GM18868 (cell line): ENCODE measurements around the gene CYP2B6.
"Not testable (repeated sequence)": the region's sequence is repeated elsewhere in the genome, so short reads cannot be mapped to it uniquely, and the experiment has no call there.

Source experiments
- ATAC-seq: cut with Tn5 transposase; IDR thresholded peaks from one replicate; pipeline ENCODE4 v1.9.1; 2021; ENCODE audit warnings: mild to moderate bottlenecking, moderate library complexity; ENCODE audit not compliant: unreplicated experiment

The CYP2B6 gene

GRCh38 chr19:40979759-40980158 is 11.3 kb upstream of the CYP2B6 start:
- ATAC-seq, result not testable (repeated sequence)

GRCh38 chr19:40980743-40981442 is 10.2 kb upstream of the CYP2B6 start:
- ATAC-seq, result not testable (repeated sequence)

DNA sequence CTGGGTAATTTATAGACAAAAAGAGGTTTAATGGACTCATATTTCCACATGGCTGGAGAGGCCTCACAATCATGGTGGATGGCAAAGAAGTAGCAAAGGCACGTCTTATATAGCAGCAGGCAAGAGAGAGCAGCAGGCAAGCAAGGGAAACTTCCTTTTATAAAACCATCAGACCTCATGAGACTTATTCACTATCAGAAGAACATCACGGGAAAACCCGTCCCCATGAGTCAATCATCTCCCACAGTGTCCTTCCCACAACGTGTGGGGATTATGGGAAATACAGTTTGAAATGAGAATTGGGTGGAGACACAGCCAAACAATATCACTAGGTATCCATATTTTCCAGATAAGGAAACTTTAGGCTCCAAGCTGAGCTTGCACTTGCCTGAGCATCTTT is 9.5 kb upstream of the CYP2B6 start:
- ATAC-seq, result no peak

GRCh38 chr19:40982594-40983101 is 8.4 kb upstream of the CYP2B6 start:
- ATAC-seq, result no peak

GRCh38 chr19:40989453-40989852 is 1.6 kb upstream of the CYP2B6 start:
- ATAC-seq, result no peak

GRCh38 chr19:40995355-40995754 is 4.3 kb downstream of the CYP2B6 start:
- ATAC-seq, result no peak

GRCh38 chr19:40999018-40999417 is 7.9 kb downstream of the CYP2B6 start:
- ATAC-seq, result not testable (repeated sequence)

- no peak for ATAC-seq
Observed at GRCh38 chr19:41000310-41000737, 9.2 kb downstream of the CYP2B6 start.

- no peak for ATAC-seq
Observed at GRCh38 chr19:41001243-41001971, 10.3 kb downstream of the CYP2B6 start.

- not testable (repeated sequence) for ATAC-seq
Observed at GRCh38 chr19:41003656-41004055, 12.6 kb downstream of the CYP2B6 start.

DNA sequence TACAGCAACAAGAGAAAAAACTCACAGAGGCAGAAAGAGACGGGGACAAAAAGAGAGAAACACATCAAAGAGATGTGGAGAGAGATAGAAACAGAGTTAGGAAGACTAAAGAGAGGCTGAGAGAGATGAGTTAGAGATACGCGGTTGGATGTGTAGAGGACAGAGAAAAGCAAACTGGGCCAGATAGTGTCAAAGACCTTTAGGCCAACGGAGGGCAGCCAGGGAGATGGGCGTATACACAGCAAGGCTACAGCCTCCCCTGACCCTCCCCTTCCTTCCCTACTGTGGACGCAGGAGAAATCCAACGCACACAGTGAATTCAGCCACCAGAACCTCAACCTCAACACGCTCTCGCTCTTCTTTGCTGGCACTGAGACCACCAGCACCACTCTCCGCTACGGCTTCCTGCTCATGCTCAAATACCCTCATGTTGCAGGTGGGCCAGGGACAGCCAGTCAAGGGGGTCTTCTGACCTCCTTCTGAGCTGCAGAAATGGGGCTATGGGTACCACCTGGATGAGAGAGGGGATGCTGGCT is 18.7 kb downstream of the CYP2B6 start:
- no peak for ATAC-seq

- ATAC-seq, result no peak
Observed at GRCh38 chr19:41013359-41013758, 22.3 kb downstream of the CYP2B6 start.

GRCh38 chr19:41014643-41015042 is 23.6 kb downstream of the CYP2B6 start:
- no peak for ATAC-seq

DNA sequence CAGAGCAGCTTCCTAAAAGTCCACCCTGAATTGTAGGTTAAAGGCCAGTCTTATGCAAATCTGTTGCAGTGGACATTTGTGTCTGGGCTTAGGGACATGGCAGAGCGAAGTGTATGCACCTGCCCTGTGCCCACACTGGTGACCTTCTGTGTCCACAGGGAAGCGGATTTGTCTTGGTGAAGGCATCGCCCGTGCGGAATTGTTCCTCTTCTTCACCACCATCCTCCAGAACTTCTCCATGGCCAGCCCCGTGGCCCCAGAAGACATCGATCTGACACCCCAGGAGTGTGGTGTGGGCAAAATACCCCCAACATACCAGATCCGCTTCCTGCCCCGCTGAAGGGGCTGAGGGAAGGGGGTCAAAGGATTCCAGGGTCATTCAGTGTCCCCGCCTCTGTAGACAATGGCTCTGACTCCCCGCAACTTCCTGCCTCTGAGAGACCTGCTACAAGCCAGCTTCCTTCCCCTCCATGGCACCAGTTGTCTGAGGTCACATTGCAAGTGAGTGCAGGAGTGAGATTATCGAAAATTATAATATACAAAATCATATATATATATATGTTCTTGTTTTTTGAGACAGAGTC is 25.5 kb downstream of the CYP2B6 start:
- ATAC-seq, result no peak

DNA sequence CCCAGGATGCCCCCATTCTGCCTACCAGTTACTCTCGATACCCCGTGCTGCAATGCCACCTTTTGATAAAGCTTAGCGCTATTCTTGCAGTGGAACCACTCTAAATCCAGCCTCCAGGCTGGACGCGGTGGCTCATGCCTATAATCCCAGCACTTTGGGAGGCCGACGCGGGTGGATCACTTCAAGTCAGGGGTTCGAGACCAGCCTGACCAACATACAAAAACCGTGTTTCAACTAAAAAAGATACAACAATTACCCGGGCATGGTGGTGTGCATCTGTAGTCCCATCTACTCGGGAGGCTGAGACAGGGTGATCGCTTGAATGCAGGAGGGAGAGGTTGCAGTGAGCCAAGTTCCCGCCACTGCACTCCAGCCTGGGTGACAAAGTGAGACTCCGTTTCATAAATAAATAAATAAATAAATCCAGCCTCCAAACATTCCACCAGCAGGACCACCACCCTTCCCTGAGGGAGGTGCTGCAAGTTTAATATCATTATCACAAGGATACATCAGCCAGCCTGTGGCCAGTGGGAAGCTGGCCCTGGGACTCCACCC is 27.7 kb downstream of the CYP2B6 start:
- ATAC-seq, result no peak

DNA sequence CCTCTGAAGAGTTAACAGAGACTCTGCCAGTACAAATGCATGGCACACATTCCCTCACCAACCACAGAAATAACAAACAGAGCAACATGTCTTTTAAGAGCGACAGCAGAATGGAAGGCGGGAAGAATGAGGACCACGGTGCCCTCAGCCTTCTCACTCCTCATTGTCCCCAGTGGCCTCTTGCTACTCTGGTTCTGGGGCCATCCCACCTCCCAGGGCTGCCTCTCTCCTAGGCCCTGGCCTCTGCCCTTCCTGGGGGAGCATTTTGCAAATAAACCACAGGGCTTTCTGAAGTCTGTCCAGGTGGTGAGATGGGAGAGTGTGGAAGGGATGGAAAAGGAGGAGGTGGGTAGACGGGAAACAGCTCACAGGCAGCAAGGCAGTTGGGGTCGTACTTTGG is 28.3 kb downstream of the CYP2B6 start:
- ATAC-seq, result no peak

GRCh38 chr19:41023193-41023592 is 32.1 kb downstream of the CYP2B6 start:
- ATAC-seq, result no peak

- ATAC-seq, result no peak
Observed at GRCh38 chr19:41025411-41025810, 34.3 kb downstream of the CYP2B6 start.

- no peak for ATAC-seq
Observed at GRCh38 chr19:41025871-41026270, 34.8 kb downstream of the CYP2B6 start.

- no peak for ATAC-seq
Observed at GRCh38 chr19:41027273-41027967, 36.3 kb downstream of the CYP2B6 start.
